HG03439 (cell line): ENCODE data around the gene EFNA5.
A peak's percentile ranks its signal among the peaks of the same experiment; 100 is the strongest.
"Not testable (repeated sequence)": the region's sequence is repeated elsewhere in the genome, so short reads cannot be mapped to it uniquely, and the experiment has no call there.

ENCODE experiments used
- ATAC-seq: cut with Tn5 transposase; IDR thresholded peaks from one replicate; pipeline ENCODE4 v1.9.1; 2021; ENCODE audit warnings: mild to moderate bottlenecking, moderate library complexity; ENCODE audit not compliant: unreplicated experiment

The EFNA5 gene

GRCh38 chr5:107468276-107468675 is 202.5 kb downstream of the EFNA5 start:
- ATAC-seq, result no peak

GRCh38 chr5:107467137-107467932 is 203.4 kb downstream of the EFNA5 start:
- ATAC-seq, result no peak

- no peak for ATAC-seq
Observed at GRCh38 chr5:107466233-107466769, 204.4 kb downstream of the EFNA5 start.

GRCh38 chr5:107464876-107465275 is 205.9 kb downstream of the EFNA5 start:
- ATAC-seq, result no peak

GRCh38 chr5:107464416-107464815 is 206.3 kb downstream of the EFNA5 start:
- no peak for ATAC-seq

- ATAC-seq, result no peak
Observed at GRCh38 chr5:107463731-107464130, 207.0 kb downstream of the EFNA5 start.

- ATAC-seq, result no peak
Observed at GRCh38 chr5:107461770-107462169, 209.0 kb downstream of the EFNA5 start.

- no peak for ATAC-seq
Observed at GRCh38 chr5:107460789-107461188, 209.9 kb downstream of the EFNA5 start.

- no peak for ATAC-seq
Observed at GRCh38 chr5:107459605-107460004, 211.1 kb downstream of the EFNA5 start.

- ATAC-seq, result no peak
Observed at GRCh38 chr5:107458322-107458721, 212.4 kb downstream of the EFNA5 start.

GRCh38 chr5:107457881-107458280 is 212.9 kb downstream of the EFNA5 start:
- ATAC-seq, result no peak

GRCh38 chr5:107457138-107457537 is 213.6 kb downstream of the EFNA5 start:
- ATAC-seq, result no peak

GRCh38 chr5:107456281-107456715 is 214.4 kb downstream of the EFNA5 start:
- ATAC-seq, result peak; percentile 66

- ATAC-seq, result no peak
Observed at GRCh38 chr5:107455111-107455544, 215.6 kb downstream of the EFNA5 start.

GRCh38 chr5:107451827-107452226 is 218.9 kb downstream of the EFNA5 start:
- not testable (repeated sequence) for ATAC-seq

- no peak for ATAC-seq
Observed at GRCh38 chr5:107451028-107451427, 219.7 kb downstream of the EFNA5 start.

GRCh38 chr5:107450531-107450930 is 220.2 kb downstream of the EFNA5 start:
- no peak for ATAC-seq

- ATAC-seq, result no peak
Observed at GRCh38 chr5:107449369-107449768, 221.4 kb downstream of the EFNA5 start.

GRCh38 chr5:107447587-107447986 is 223.2 kb downstream of the EFNA5 start:
- ATAC-seq, result no peak

- no peak for ATAC-seq
Observed at GRCh38 chr5:107446972-107447371, 223.8 kb downstream of the EFNA5 start.

GRCh38 chr5:107444300-107444699 is 226.4 kb downstream of the EFNA5 start:
- no peak for ATAC-seq

- no peak for ATAC-seq
Observed at GRCh38 chr5:107443897-107444296, 226.8 kb downstream of the EFNA5 start.
